Prostate gland (tissue), 2 donors: ENCODE data around the gene KRTAP10-2.

ENCODE experiments used
- POLR2A ChIP-seq: fragments of 450-650 bp; IDR thresholded peaks from one replicate; pipeline ENCODE4 v1.6.1; 2016; ENCODE audit warnings: antibody characterized with exemption, mild to moderate bottlenecking
- TF ChIP-seq, protein P1 (sequence below), 4 experiments: fragments of 200-600 bp in 2 of 4; fragments of 450-650 bp in 2 of 4; sonication (generic) in 2 of 4; IDR thresholded peaks; 1 replicate in 3 of 4; 2 replicates in 1 of 4; pipeline ENCODE4 v1.5.1; 2016 to 2019; ENCODE audit warnings: antibody characterized with exemption in 4 of 4, mild to moderate bottlenecking in 2 of 4, moderate library complexity in 2 of 4

DNA sequence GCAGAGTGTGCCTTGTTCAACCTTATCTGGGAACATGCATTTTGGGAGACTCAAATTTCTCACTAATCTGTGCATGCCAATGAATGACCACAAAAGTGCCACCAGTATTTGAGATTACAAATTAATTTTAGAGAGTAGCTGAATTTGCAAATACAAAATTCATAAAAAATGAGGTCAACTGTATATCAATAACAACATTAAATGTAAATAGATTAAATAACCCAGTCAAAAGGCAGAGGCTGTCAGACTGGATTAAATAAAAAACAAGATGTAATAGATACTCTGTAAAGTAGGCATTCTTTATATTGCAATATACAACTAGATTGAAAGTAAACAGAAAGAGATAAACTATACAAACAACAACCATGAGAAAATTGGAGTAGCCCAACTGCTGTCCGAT, 12.8 kb upstream of the KRTAP10-2 start:
- no peak for TF ChIP-seq POLR2A
- TF ChIP-seq, protein P1, sequence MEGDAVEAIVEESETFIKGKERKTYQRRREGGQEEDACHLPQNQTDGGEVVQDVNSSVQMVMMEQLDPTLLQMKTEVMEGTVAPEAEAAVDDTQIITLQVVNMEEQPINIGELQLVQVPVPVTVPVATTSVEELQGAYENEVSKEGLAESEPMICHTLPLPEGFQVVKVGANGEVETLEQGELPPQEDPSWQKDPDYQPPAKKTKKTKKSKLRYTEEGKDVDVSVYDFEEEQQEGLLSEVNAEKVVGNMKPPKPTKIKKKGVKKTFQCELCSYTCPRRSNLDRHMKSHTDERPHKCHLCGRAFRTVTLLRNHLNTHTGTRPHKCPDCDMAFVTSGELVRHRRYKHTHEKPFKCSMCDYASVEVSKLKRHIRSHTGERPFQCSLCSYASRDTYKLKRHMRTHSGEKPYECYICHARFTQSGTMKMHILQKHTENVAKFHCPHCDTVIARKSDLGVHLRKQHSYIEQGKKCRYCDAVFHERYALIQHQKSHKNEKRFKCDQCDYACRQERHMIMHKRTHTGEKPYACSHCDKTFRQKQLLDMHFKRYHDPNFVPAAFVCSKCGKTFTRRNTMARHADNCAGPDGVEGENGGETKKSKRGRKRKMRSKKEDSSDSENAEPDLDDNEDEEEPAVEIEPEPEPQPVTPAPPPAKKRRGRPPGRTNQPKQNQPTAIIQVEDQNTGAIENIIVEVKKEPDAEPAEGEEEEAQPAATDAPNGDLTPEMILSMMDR (IDR thresholded peaks at IDR 0.05) = no peak
